ENCODE data around the gene IST1. TPM values are rescaled to one million over a fixed set of nuclear protein-coding genes. Genes with fewer than 3 reads are reported as not detected.

IST1 gene
- total and polyA plus RNA-seq, 10 of the 15 experiments (the other 5 are each of a cell fraction or from before 2014, with no cell fraction given): 97.3 to 293 (median 138) TPM

GRCh38 chr16:71971571-71971970, 76.2 kb downstream of the IST1 start (continued):
- TF ChIP-seq, protein P1, sequence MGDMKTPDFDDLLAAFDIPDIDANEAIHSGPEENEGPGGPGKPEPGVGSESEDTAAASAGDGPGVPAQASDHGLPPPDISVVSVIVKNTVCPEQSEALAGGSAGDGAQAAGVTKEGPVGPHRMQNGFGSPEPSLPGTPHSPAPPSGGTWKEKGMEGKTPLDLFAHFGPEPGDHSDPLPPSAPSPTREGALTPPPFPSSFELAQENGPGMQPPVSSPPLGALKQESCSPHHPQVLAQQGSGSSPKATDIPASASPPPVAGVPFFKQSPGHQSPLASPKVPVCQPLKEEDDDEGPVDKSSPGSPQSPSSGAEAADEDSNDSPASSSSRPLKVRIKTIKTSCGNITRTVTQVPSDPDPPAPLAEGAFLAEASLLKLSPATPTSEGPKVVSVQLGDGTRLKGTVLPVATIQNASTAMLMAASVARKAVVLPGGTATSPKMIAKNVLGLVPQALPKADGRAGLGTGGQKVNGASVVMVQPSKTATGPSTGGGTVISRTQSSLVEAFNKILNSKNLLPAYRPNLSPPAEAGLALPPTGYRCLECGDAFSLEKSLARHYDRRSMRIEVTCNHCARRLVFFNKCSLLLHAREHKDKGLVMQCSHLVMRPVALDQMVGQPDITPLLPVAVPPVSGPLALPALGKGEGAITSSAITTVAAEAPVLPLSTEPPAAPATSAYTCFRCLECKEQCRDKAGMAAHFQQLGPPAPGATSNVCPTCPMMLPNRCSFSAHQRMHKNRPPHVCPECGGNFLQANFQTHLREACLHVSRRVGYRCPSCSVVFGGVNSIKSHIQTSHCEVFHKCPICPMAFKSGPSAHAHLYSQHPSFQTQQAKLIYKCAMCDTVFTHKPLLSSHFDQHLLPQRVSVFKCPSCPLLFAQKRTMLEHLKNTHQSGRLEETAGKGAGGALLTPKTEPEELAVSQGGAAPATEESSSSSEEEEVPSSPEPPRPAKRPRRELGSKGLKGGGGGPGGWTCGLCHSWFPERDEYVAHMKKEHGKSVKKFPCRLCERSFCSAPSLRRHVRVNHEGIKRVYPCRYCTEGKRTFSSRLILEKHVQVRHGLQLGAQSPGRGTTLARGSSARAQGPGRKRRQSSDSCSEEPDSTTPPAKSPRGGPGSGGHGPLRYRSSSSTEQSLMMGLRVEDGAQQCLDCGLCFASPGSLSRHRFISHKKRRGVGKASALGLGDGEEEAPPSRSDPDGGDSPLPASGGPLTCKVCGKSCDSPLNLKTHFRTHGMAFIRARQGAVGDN (IDR thresholded peaks at IDR 0.05): no peak
- no peak for TF ChIP-seq SIX5 (IDR thresholded peaks at IDR 0.05; ENCODE audit: low read depth, low read length, severe bottlenecking)
- TF ChIP-seq SUZ12 (IDR thresholded peaks at IDR 0.05; ENCODE audit: unreplicated experiment): no peak
- TF ChIP-seq, protein P2, sequence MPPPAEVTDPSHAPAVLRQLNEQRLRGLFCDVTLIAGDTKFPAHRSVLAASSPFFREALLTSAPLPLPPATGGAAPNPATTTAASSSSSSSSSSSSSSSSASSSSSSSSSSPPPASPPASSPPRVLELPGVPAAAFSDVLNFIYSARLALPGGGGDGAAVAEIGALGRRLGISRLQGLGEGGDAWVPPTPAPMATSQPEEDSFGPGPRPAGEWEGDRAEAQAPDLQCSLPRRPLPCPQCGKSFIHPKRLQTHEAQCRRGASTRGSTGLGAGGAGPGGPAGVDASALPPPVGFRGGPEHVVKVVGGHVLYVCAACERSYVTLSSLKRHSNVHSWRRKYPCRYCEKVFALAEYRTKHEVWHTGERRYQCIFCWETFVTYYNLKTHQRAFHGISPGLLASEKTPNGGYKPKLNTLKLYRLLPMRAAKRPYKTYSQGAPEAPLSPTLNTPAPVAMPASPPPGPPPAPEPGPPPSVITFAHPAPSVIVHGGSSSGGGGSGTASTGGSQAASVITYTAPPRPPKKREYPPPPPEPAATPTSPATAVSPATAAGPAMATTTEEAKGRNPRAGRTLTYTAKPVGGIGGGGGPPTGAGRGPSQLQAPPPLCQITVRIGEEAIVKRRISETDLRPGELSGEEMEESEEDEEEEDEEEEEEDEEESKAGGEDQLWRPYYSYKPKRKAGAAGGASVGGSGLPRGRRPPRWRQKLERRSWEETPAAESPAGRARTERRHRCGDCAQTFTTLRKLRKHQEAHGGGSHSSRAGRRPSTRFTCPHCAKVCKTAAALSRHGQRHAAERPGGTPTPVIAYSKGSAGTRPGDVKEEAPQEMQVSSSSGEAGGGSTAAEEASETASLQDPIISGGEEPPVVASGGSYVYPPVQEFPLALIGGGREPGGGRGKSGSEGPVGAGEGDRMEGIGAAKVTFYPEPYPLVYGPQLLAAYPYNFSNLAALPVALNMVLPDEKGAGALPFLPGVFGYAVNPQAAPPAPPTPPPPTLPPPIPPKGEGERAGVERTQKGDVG (CRISPR knock-in tag; IDR thresholded peaks at IDR 0.05): no peak
- TF ChIP-seq CHD1 (IDR thresholded peaks at IDR 0.05; ENCODE audit: low read depth, low read length): no peak
- TF ChIP-seq ZZZ3 (IDR thresholded peaks at IDR 0.05; ENCODE audit: control insufficient read depth, insufficient read length, low read depth): no peak
- TF ChIP-seq HDAC2 (IDR thresholded peaks at IDR 0.05): no peak
- no peak for TF ChIP-seq RBBP5 (conservative IDR thresholded peaks at IDR 0.05)
- TF ChIP-seq PBX3 (IDR thresholded peaks at IDR 0.05; ENCODE audit: insufficient replicate concordance, low read depth, low read length): no peak
- TF ChIP-seq EGR1 (IDR thresholded peaks at IDR 0.05; ENCODE audit: borderline replicate concordance in 1 of 2, low read depth in 2 of 2, low read length in 2 of 2): no peak

All from GM12878 (cell line).